NCI-H1436 (cell line): ENCODE data around the gene ZG16.
"Not testable (repeated sequence)": the region's sequence is repeated elsewhere in the genome, so short reads cannot be mapped to it uniquely, and the experiment has no call there.

ENCODE experiments used
- DNase-seq: peaks from one replicate; lab custom pipeline; 2025; lab: John Stamatoyannopoulos, UW

The ZG16 gene

DNA sequence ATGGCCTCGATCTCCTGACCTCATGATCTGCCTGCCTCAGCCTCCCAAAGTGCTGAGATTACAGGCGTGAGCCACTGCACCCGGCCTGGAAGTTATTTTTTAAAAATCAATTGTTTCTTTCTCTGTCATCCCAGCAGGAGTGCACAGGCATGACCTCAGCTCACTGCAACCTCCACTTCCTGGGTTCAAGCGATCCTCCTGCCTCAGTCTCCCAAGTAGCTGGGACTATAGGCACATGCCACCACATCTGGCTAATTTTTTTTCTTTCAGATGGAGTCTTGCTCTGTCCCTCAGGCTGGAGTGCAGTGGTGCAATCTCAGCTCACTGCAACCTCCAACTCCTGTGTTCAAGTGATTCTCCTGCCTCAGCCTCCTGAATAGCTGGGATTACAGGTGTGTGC lies 9.1 kb downstream of the ZG16 start:
- DNase-seq: not testable (repeated sequence)

DNA sequence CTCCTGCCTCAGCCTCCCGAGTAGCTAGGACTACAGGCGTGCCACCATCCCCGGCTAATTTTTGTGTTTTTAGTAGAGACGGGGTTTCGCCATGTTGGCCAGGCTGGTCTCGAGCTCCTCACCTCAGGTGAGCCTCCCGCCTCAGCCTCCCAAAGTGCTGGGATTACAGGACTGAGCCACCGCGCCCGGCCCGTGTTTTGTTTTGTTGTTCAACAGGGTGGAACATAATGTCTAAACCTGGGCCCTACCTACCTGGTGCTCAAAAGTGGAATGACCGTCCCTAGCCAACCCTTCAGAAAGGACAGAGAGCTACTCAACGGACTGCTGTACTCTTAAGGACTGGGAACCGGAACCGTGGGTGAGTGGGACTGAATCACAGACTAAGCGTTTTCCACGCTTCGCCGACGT lies 11.7 kb downstream of the ZG16 start:
- no peak for DNase-seq

DNA sequence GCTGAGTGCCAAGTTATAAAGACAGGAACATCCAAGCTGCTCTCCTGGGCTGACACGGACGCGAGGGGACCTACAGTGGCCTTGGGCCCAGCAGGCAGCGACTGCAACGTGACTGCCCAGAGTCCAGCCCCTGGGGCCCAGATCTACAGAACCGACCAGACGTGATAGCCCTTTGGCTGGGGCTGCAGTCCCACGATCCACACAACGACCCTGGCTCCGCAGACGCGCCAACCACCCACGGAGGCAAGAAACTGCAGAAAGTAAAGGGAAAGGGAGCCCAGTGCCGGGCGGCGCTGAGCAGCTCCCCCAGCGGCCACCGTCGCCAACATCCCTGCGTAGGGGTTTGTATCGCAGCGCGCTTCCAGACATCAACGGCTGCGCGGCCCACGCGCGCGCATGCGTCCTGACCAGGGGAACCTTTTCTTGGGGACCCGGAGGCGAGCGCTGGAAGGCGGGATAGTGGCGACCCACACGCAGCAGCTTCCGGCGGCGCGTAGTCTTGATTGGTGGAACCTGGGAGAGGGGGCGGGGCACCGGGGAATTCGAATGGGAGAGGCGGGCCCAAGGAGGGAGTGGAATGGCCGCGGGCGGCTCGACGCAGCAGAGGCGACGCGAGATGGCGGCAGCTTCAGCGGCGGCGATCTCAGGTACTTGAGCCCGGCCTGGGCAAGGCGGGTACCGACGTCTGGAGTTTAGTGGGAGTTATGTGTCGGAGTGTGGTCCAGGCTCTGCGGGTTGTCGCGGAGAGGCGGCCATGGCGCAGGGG lies 12.3 kb downstream of the ZG16 start, which contains the start of gene KIF22:
Gene KIF22, plus strand, starts transcription at position 569 of the 766 bp plus-strand sequence. Its CDS starts 9 bp downstream, at position 578.
- peak; percentile 99 for DNase-seq

DNA sequence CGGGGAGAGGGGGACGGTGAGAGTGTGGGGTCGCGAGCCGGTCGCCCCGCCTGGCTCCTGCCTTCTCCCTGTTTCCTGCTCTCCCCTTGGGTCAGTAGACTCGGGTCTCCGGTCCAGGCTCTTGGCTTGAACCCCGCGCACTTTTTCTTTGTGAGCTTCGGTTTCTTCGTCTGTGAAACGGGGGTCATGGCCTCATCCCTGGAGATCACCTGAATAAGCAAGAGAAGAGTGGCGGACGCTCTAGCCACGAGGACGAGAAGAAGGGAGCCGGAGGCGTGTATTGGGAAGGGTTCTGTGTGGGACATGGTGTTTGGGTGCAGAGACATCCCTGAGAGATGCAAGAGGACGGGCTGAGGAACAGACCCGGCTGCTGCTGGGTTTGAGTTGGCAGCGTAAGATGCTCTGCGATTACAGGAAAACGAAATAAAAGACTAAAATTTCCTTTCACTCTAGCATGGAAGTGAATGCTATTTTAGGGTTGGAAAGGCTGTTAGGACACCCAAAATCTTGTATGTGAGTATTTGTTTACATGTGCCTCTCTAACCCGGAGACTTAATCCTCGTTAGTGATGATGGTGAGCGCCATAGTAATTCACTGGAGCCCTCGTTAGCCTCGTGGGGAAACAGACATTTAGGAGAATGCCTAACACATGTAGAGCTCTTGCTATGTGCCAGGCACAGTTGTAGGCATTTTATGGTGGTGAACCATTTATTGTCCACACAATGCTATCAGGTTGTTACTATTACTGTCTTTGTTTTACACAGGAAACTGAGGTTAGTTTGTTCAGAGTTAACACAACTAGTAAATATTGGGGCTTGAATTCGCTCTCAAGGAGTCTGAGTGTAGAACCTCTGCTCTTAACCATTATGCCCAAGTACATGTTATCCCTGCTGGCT lies 13.1 kb downstream of the ZG16 start:
- no peak for DNase-seq

DNA sequence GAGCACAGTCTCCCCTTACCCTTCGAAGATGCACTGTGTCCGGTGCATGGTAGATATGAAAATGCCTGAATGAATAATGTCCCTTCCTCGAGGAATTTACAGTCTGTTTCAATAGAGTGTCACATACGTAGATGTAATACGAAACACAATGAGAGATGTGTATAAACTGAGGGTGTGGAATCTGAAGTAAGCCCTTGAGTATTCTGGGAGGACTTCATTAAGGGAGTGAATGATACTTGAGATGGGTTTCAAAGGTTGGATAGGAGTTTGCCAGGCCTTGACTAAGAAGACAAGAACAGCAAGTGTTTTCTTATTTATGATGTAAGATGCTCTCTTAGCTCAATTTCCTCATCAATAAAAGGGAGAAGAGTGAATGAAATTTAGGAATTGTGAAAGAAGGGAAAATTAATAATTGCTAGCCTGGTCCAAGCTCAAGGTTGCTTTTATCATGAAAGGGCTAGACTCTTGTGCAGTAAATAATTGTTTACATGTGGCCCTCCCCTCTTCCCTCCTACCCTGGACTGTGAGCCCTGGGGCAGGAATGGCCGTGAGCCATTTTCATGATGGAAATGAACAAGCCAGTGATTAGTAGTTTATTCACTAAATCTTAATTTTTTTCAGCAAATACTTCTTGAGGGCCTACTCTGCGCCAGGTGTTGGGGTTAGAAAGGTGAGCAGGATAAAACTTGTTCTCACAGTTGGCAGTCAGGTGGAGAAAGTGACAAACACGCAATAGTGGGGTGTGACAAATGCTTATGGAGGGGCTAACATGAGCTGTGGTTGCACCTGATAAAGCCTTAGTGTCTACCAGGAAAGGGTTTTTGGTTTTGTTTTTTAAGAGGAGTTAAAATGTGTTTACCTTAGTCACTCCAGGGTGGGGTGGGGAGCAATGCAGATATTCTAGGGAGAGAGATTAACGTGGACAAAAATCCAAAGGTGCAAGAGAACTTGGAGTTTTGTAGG lies 14.1 kb downstream of the ZG16 start:
- no peak for DNase-seq

DNA sequence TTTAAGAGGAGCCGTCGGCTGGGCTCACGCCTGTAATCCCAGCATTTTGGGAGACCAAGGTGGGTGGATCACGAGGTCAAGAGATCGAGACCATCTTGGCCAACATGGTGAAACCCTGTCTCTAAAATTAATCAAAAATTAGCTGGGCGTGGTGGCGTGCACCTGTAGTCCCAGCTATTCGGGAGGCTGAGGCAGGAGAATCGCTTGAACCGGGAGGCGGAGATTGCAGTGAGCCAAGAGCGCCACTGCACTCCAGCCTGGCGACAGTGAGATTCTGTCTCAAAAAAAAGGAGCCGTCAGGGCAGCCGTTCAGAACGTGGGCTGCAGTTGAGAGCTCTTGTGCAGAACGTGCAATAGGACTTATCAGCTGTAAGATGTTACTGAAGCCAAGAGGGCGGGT lies 15.1 kb downstream of the ZG16 start:
- DNase-seq: not testable (repeated sequence)

DNA sequence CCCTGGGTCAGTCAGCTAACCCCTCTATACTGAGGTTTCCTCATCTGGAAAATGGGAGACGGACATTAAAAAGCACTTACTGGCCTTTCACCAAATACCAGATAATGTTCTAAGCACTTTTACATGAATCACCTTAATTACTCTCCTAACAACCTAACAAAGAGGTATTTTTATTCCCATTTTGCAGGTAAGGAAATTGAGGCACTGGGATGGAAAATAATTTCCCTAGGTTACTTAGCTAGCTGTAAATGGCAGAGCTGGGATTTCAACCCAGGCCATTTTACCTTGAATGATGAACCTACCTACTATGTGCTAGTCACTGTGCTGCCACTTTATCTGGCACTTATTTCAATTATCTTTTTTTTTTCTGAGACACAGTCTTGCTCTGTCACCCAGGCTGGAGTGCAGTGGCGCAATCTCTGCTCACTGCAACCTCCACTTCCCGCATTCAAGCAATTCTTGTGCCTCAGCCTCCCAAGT lies 16.2 kb downstream of the ZG16 start:
- DNase-seq: no peak

DNA sequence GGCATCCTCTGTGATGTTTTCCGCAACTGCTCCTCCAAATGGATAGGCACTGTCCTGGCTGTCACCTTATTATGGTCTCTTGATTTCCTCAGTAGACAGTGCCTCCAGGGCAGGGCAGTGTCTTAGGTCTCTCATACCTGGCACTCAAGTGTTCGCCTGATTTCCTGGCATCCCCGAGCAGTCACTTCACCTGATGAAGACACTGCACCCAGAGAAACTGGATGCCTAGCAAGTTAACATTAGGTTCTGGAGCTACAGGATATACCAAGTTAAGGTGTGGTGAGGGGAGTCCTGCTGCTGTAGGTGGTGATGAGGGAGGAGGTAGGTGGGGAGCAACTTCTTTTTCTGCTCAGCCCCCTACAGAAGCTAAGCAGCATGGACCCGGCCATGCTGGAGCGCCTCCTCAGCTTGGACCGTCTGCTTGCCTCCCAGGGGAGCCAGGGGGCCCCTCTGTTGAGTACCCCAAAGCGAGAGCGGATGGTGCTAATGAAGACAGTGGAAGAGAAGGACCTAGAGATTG lies 24.4 kb downstream of the ZG16 start:
- no peak for DNase-seq

DNA sequence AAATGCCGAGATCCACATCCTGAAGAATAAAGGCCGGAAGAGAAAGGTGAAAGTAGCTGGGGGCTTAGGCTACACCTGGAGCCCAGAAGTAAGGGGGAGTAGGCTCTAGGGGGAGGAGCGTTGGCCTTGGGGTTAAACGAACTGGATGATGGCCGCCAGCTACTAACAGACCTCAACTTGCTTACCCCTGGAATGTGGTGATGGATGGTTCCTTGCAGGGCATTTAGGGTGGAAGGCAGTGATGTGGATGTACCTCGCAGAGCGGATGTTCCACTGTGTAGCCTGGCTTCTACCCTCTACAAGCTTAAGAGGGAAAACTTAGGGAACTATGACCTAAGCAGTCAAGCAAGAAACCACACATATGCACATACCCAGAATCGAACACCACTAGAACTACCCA lies 26.0 kb downstream of the ZG16 start:
- DNase-seq: no peak

DNA sequence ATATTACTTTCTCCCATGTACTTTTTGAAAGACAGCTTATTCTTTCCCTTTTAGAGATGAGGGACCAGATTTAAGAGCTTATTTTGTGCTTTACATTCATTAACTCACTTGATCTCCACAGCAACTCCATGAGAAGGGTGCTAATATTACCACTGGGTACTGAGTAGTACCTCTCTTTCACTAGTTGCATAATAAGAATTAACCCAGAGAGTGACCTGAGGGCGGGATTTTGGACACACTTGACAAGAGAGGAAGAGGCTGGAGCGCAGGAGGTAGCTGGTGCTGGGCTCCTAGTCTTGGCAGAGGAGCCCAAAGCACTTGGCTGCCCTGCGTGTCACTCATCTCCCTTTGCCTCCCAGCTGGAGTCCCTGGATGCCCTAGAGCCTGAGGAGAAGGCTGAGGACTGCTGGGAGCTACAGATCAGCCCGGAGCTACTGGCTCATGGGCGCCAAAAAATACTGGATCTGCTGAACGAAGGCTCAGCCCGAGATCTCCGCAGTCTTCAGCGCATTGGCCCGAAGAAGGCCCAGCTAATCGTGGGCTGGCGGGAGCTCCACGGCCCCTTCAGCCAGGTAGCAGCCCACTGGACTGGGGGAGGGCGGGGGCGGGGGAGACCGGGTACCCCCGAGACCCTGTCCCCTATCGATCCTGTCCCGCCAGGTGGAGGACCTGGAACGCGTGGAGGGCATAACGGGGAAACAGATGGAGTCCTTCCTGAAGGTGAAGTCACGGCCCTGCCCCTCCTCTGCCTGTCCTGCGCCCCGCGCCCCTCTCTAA lies 26.6 kb downstream of the ZG16 start:
- DNase-seq: no peak

DNA sequence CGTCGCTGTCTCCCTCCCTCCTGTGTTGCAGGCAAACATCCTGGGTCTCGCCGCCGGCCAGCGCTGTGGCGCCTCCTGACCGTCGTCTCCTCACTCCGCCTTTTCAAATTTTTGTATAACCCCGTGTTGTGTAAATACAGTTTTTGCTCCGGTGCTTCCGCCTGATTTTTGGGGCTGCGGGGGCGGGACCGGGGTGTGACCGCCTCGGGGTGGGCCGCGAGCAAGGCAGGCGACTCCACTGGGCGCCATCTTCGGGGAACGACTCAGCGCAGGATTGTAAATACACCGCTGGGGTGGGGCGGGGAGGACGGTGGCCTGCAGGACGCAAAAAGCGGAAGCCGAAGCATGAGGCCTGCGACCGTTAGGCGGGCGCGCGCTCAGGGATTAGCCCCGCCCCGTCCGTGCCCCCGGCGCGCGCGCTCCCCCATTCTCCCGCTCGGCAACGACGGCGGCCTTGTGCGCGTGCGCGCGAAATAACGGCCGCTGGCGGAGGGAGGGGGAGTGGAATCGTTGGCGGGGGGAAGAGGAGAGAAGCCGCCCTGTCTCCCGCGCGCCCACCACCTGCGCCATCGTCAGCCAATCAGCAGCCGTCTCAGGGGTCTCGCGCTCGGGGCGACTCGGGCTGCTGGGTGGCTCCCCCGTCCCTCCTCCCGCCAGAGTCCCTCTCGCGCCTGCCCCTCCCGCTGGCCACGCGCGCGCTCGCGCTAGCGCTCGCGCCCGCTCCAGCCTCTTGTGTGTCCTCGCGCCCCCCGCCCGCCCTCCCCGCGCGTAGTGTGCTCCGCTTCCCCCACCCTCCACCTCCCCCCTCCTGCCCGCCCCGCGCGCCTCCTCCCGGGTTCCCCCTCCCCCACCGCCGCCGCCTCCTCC lies 27.4 kb downstream of the ZG16 start:
- peak; percentile 99 for DNase-seq

DNA sequence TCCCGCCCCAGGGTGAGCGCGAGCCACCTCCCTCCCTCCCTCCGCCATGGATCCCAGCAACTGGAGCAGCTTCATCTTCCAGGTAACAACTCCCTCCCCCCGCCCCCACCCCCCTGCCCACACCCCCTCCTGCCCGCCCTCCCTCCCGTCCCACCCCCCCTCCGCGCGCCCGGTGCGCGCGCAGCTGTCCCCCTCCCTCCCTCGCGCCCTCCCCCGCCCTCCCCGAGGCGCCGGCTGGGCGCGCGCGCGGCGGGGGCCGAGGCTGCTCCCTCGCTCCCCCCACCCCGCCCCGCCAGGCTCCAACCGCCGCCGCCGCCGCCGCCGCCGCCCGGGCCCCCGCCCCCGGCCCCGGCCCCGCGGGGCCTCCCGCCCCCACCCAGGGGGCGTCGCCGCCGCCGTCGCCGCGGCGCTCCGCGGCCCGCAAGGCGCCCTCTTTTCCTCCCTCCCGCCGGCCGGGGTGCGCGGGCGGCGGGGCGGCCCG lies 28.1 kb downstream of the ZG16 start, which contains the start of gene MAZ:
Gene MAZ, plus strand, starts transcription at position 431 of the 481 bp plus-strand sequence. CDS start 173 bp downstream, outside the sequence.
- DNase-seq: peak; percentile 93

DNA sequence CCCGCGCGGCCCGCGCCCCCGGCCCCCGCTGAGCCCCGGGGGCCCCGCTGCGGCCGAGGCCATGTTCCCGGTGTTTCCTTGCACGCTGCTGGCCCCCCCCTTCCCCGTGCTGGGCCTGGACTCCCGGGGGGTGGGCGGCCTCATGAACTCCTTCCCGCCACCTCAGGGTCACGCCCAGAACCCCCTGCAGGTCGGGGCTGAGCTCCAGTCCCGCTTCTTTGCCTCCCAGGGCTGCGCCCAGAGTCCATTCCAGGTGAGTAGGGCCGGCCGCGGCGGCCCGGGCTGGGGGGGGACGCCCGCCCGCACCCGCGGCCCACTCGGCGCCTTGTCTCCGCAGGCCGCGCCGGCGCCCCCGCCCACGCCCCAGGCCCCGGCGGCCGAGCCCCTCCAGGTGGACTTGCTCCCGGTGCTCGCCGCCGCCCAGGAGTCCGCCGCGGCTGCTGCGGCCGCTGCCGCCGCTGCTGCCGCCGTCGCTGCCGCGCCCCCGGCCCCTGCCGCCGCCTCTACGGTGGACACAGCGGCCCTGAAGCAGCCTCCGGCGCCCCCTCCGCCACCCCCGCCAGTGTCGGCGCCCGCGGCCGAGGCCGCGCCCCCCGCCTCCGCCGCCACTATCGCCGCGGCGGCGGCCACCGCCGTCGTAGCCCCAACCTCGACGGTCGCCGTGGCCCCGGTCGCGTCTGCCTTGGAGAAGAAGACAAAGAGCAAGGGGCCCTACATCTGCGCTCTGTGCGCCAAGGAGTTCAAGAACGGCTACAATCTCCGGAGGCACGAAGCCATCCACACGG lies 28.8 kb downstream of the ZG16 start:
- peak; percentile 72 for DNase-seq

DNA sequence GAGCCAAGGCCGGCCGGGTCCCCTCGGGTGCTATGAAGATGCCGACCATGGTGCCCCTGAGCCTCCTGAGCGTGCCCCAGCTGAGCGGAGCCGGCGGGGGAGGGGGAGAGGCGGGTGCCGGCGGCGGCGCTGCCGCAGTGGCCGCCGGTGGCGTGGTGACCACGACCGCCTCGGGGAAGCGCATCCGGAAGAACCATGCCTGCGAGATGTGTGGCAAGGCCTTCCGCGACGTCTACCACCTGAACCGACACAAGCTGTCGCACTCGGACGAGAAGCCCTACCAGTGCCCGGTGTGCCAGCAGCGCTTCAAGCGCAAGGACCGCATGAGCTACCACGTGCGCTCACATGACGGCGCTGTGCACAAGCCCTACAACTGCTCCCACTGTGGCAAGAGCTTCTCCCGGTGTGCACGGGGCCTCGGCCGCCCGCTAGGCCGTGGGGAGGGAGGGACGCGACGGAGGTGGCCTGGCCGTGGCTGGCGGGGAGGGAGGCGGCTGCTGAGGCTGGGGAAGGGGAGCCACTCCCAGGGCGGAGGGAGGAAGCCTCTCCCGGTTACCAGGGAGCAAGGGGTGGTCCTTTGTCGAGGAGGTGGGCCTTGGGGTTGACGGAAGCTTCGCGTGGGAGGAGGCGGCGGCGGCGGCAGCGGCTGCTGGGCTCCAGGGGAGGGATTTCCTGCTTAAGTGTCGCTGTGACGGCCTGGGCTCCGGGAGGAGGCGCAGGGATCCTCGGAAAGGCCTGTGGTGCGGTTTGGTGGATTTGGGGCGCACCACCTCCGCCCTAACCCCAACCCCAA lies 29.6 kb downstream of the ZG16 start:
- peak; percentile 90 for DNase-seq

DNA sequence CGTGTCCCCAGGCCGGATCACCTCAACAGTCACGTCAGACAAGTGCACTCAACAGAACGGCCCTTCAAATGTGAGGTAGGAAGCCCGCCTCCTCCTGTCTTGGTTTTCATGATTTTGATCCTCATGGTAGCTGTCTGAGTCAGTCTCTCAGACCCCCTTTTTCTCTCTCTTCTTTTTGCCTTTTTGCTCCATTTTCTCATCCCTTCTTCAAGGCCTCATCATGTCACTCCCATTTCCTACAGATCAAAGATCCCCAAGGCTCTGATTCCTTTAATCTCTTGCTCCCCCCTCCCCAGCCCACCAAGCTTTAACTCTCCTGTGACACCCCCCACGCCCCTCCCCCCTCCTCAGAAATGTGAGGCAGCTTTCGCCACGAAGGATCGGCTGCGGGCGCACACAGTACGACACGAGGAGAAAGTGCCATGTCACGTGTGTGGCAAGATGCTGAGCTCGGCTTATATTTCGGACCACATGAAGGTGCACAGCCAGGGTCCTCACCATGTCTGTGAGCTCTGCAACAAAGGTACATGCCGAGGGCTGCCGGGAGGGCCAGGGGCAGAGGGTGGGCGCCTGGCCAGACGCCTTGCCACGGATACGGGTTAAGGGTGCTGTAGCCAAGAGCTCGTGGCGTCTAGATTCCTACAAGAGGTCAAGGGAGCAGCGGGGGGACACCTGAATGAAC lies 30.3 kb downstream of the ZG16 start:
- DNase-seq: no peak

DNA sequence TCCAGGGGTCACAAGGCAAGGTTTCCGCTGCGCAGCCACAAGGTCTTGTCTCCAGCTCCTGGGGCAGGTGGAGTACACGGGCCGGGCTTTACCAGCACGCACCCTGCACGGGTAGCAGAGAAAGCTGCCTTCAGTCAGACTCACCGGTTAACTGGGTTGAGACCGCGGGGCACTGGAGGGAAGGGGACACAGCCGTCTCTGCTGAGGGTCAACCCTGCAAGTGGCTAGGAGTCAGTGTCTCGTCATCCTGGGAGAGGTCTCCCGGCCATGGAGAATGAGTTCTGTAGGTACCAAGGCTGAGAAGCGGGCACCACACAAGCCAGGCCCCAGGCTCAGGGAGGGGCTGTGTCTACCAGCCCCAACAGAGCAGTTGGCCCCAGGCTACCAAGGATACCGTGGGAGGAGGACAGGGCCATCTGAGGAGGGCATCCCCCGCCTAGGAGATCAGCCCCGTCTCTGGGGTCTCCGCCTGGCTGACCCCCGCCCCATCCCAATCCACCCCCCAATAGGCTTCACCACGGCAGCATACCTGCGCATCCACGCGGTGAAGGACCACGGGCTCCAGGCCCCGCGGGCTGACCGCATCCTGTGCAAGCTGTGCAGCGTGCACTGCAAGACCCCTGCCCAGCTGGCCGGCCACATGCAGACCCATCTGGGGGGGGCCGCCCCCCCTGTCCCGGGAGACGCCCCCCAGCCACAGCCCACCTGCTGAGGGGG lies 31.1 kb downstream of the ZG16 start:
- no peak for DNase-seq
